ENCODE measurements around the gene MSH5.

MSH5 gene

GRCh38 chr6:31760790-31761189 is 21.0 kb downstream of the MSH5 start:
- DNase-seq (ENCODE audit: low read depth), result no peak

- no peak for DNase-seq (ENCODE audit: low read depth)
These were observed 21.5 kb downstream of the MSH5 start for GRCh38 chr6:31761343-31761742.

- DNase-seq (ENCODE audit: low read depth), result no peak
These were observed 22.6 kb downstream of the MSH5 start, which contains the start of gene SAPCD1 for GRCh38 chr6:31762356-31762755. Gene SAPCD1, plus strand, starts transcription at chr6:31762656. Its CDS starts 399 bp downstream, at chr6:31763055.

GRCh38 chr6:31762878-31763618 is 23.2 kb downstream of the MSH5 start:
- DNase-seq (ENCODE audit: low read depth), result no peak

- no peak for DNase-seq (ENCODE audit: low read depth)
These were observed 23.8 kb downstream of the MSH5 start for GRCh38 chr6:31763619-31763940.

- DNase-seq (ENCODE audit: low read depth), result no peak
These were observed 24.4 kb downstream of the MSH5 start for GRCh38 chr6:31764198-31764597.

- no peak for DNase-seq (ENCODE audit: low read depth)
These were observed 25.7 kb downstream of the MSH5 start for GRCh38 chr6:31765559-31765909.

- no peak for DNase-seq (ENCODE audit: low read depth)
These were observed 26.3 kb downstream of the MSH5 start for GRCh38 chr6:31765910-31766794.

- no peak for DNase-seq (ENCODE audit: low read depth)
These were observed 27.4 kb downstream of the MSH5 start for GRCh38 chr6:31767096-31767645.

- DNase-seq (ENCODE audit: low read depth), result no peak
These were observed 28.8 kb downstream of the MSH5 start for GRCh38 chr6:31768363-31769257.

GRCh38 chr6:31769684-31770371 is 30.0 kb downstream of the MSH5 start:
- DNase-seq (ENCODE audit: low read depth), result peak; percentile 52

GRCh38 chr6:31770860-31771259 is 31.1 kb downstream of the MSH5 start:
- DNase-seq (ENCODE audit: low read depth), result no peak

GRCh38 chr6:31771992-31772358 is 32.2 kb downstream of the MSH5 start:
- peak; percentile 39 for DNase-seq (ENCODE audit: low read depth)

- DNase-seq (ENCODE audit: low read depth), result no peak
These were observed 35.4 kb downstream of the MSH5 start for GRCh38 chr6:31775184-31775583.

- no peak for DNase-seq (ENCODE audit: low read depth)
These were observed 36.1 kb downstream of the MSH5 start for GRCh38 chr6:31775633-31776484.

GRCh38 chr6:31776485-31776988 is 36.7 kb downstream of the MSH5 start:
- no peak for DNase-seq (ENCODE audit: low read depth)

GRCh38 chr6:31776989-31777666 is 37.3 kb downstream of the MSH5 start, which contains the start of gene VWA7:
Gene VWA7, minus strand, starts transcription at chr6:31777328. Its CDS starts 549 bp downstream, at chr6:31776779.
- peak; percentile 97 for DNase-seq (ENCODE audit: low read depth)

GRCh38 chr6:31777667-31778050 is 37.9 kb downstream of the MSH5 start:
- DNase-seq (ENCODE audit: low read depth), result no peak

GRCh38 chr6:31778193-31778592 is 38.4 kb downstream of the MSH5 start:
- DNase-seq (ENCODE audit: low read depth), result no peak

All from amniotic epithelial cell (primary cell).